Measurements from ENCODE around the gene TNFAIP8.

GRCh38 chr5:119360905-119361593, 5.2 kb downstream of the TNFAIP8 start:
- TF ChIP-seq EZH2 (IDR thresholded peaks at IDR 0.05; ENCODE audit: insufficient read depth, poor library complexity, severe bottlenecking) (no peak), EZH2phosphoT487 (IDR thresholded peaks at IDR 0.05; ENCODE audit: insufficient read depth, low read depth) (no peak)
